ENCODE results near the gene LIPC.

DNA sequence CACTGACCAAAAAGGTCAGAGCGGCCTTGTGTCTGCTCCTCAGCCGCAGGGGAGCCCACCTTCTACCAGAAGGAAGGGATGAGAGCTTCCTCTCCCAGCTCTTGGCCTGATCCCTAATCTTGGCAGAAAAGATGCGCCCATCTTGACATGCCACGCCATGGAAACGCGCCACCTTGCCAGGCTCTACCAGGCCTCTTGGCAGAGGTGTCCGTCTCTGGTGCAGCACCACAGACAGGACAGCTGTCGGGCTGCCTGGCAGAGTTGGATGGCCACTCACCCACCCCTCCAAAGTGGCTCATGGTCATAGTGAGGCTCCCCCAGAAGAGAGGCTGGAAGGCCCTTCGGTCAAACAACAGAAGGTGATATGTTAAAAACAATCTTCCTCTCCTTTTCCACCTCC lies 105.2 kb downstream of the LIPC start:
- TF ChIP-seq, protein P1, sequence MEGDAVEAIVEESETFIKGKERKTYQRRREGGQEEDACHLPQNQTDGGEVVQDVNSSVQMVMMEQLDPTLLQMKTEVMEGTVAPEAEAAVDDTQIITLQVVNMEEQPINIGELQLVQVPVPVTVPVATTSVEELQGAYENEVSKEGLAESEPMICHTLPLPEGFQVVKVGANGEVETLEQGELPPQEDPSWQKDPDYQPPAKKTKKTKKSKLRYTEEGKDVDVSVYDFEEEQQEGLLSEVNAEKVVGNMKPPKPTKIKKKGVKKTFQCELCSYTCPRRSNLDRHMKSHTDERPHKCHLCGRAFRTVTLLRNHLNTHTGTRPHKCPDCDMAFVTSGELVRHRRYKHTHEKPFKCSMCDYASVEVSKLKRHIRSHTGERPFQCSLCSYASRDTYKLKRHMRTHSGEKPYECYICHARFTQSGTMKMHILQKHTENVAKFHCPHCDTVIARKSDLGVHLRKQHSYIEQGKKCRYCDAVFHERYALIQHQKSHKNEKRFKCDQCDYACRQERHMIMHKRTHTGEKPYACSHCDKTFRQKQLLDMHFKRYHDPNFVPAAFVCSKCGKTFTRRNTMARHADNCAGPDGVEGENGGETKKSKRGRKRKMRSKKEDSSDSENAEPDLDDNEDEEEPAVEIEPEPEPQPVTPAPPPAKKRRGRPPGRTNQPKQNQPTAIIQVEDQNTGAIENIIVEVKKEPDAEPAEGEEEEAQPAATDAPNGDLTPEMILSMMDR (IDR thresholded peaks at IDR 0.05; ENCODE audit: insufficient read depth, low read length, poor library complexity, severe bottlenecking): no peak
- no peak for TF ChIP-seq EZH2phosphoT487 (conservative IDR thresholded peaks at IDR 0.05; ENCODE audit: low read length)
